IMR-90 (cell line): ENCODE measurements around the gene ACSL4. TPM values are rescaled to one million over a fixed set of nuclear protein-coding genes. Genes with fewer than 3 reads are reported as not detected.

Experiments
- ATAC-seq: fragments of 200-7000 bp; cut with Tn5 transposase; 2 replicates; pipeline ENCODE4 v1.9.1; 2020; ENCODE audit warnings: low read depth, mild to moderate bottlenecking, moderate library complexity
- BruUV-seq: library from RNA; stranded (reverse); fragments of 400-500 nt; replicated peaks from 2 replicates; lab custom pipeline; 2021; lab: Mats Ljungman, UMichigan
- CTCF ChIA-PET: fragments of 300-600 bp; formaldehyde crosslinking; extraction: SDS; loops from one replicate; lab custom pipeline; 2021; ENCODE audit warnings: antibody characterized with exemption; lab: Yijun Ruan, JAX
- POLR2A ChIA-PET: fragments of 300-600 bp; sonication (Branson Sonifier 250); formaldehyde crosslinking; loops from one replicate; lab custom pipeline; 2022; ENCODE audit warnings: antibody characterized with exemption; ENCODE audit not compliant: unreplicated experiment; lab: Charles Lee
- DNase-seq: peaks from one replicate; pipeline ENCODE4 v3.0.0; 2013
- H2AFZ ChIP-seq: replicated peaks from 2 replicates; pipeline ENCODE3; 2013; ENCODE audit warnings: low read length, mild to moderate bottlenecking; ENCODE audit not compliant: poor library complexity
- H2AK5ac ChIP-seq: 2 replicates; pipeline ENCODE4 v1.6.1; 2013; ENCODE audit warnings: low read depth, low read length, inconsistent platforms
- H2AK9ac ChIP-seq: replicated peaks from 2 replicates; pipeline ENCODE3; 2013; ENCODE audit warnings: mild to moderate bottlenecking, low read depth, low read length, moderate library complexity; ENCODE audit not compliant: poor library complexity
- H2BK120ac ChIP-seq: 2 replicates; pipeline ENCODE4 v1.6.1; 2013; ENCODE audit warnings: low read depth, low read length, inconsistent platforms
- H2BK15ac ChIP-seq: 3 replicates; pipeline ENCODE4 v1.6.1; 2013; ENCODE audit warnings: low read depth, low read length, inconsistent platforms
- H2BK20ac ChIP-seq: 2 replicates; pipeline ENCODE4 v1.6.1; 2013; ENCODE audit warnings: low read depth, mild to moderate bottlenecking, inconsistent platforms, low read length, moderate library complexity
- H2BK5ac ChIP-seq: 2 replicates; pipeline ENCODE4 v1.6.1; 2013; ENCODE audit warnings: mild to moderate bottlenecking, low read depth, low read length, inconsistent platforms; ENCODE audit not compliant: poor library complexity, severe bottlenecking
- H3K14ac ChIP-seq: replicated peaks from 2 replicates; pipeline ENCODE4 v1.6.1; 2013; ENCODE audit warnings: low read depth, low read length, inconsistent platforms
- H3K18ac ChIP-seq: 2 replicates; pipeline ENCODE4 v1.6.1; 2013; ENCODE audit warnings: low read depth, low read length, control low read depth
- H3K23ac ChIP-seq: 2 replicates; pipeline ENCODE4 v1.6.1; 2013; ENCODE audit warnings: low read depth, low read length, inconsistent platforms
- H3K27ac ChIP-seq: 2 replicates; pipeline ENCODE4 v1.5.1; 2013; ENCODE audit warnings: mild to moderate bottlenecking, control low read depth, low read length; ENCODE audit not compliant: insufficient read depth
- H3K27me3 ChIP-seq: 2 replicates; pipeline ENCODE4 v1.6.1; 2013; ENCODE audit warnings: low read length; ENCODE audit not compliant: control insufficient read depth, insufficient read depth
- H3K36me3 ChIP-seq: 2 replicates; pipeline ENCODE4 v1.6.1; 2013; ENCODE audit warnings: low read length, mixed read lengths; ENCODE audit not compliant: control insufficient read depth, insufficient read depth
- H3K4ac ChIP-seq: 2 replicates; pipeline ENCODE4 v1.6.1; 2013; ENCODE audit warnings: low read depth, low read length, inconsistent platforms
- H3K4me1 ChIP-seq: 2 replicates; pipeline ENCODE4 v1.6.1; 2013; ENCODE audit warnings: low read length, mixed read lengths; ENCODE audit not compliant: control insufficient read depth, insufficient read depth
- H3K4me2 ChIP-seq: 2 replicates; pipeline ENCODE4 v1.6.1; 2013; ENCODE audit warnings: low read depth, mild to moderate bottlenecking, control low read depth, low read length, moderate library complexity
- H3K4me3 ChIP-seq: 2 replicates; pipeline ENCODE4 v1.5.1; 2013; ENCODE audit warnings: low read depth, mild to moderate bottlenecking, control low read depth, low read length, moderate library complexity; ENCODE audit not compliant: insufficient read depth
- H3K56ac ChIP-seq: 2 replicates; pipeline ENCODE4 v1.6.1; 2013; ENCODE audit warnings: low read length, inconsistent platforms; ENCODE audit not compliant: insufficient read depth; ENCODE audit errors: extremely low read depth
- H3K79me1 ChIP-seq, 2 experiments: 2 replicates each; pipeline ENCODE4 v1.6.1; 2013; ENCODE audit warnings: low read length in 2 of 2, inconsistent platforms in 1 of 2, low read depth in 1 of 2
- H3K9ac ChIP-seq: 2 replicates; pipeline ENCODE4 v1.6.1; 2013; ENCODE audit warnings: low read depth, low read length, control low read depth
- H3K9me1 ChIP-seq: 2 replicates; pipeline ENCODE4 v1.6.1; 2013; ENCODE audit warnings: low read length, inconsistent platforms; ENCODE audit not compliant: insufficient read depth
- H3K9me3 ChIP-seq: 2 replicates; pipeline ENCODE4 v1.6.1; 2013; ENCODE audit warnings: low read length; ENCODE audit not compliant: control insufficient read depth, insufficient read depth
- H4K20me1 ChIP-seq: 2 replicates; pipeline ENCODE4 v1.6.1; 2013; ENCODE audit warnings: low read length, inconsistent platforms; ENCODE audit not compliant: insufficient read depth
- H4K5ac ChIP-seq: 2 replicates; pipeline ENCODE4 v1.6.1; 2013; ENCODE audit warnings: mild to moderate bottlenecking, low read depth, low read length, control low read depth
- H4K8ac ChIP-seq, 2 experiments: 2 replicates each; pipeline ENCODE4 v1.6.1; 2013; ENCODE audit warnings: low read depth in 2 of 2, low read length in 2 of 2, control low read depth in 1 of 2, inconsistent platforms in 1 of 2
- H4K91ac ChIP-seq: 2 replicates; pipeline ENCODE4 v1.6.1; 2013; ENCODE audit warnings: low read depth, low read length, inconsistent platforms; ENCODE audit not compliant: insufficient read depth
- BHLHE40 ChIP-seq: fragments of 150-350 bp; IDR thresholded peaks from 2 replicates; pipeline ENCODE4 v1.6.1; 2016; ENCODE audit warnings: mild to moderate bottlenecking, low read depth, low read length
- CHD1 ChIP-seq: IDR thresholded peaks from 2 replicates; pipeline ENCODE4 v1.6.1; 2012; ENCODE audit warnings: low read depth, low read length, improper control_type of control experiment
- FOS ChIP-seq: fragments of 150-350 bp; IDR thresholded peaks from 2 replicates; pipeline ENCODE4 v1.6.1; 2016; ENCODE audit warnings: low read depth, low read length
- MXI1 ChIP-seq: IDR thresholded peaks from 2 replicates; pipeline ENCODE4 v1.6.1; 2012; ENCODE audit warnings: low read depth, mild to moderate bottlenecking, low read length, moderate library complexity, borderline replicate concordance
- NFE2L2 ChIP-seq: fragments of 150-350 bp; IDR thresholded peaks from 2 replicates; pipeline ENCODE4 v1.6.1; 2016; ENCODE audit warnings: low read depth, mild to moderate bottlenecking, low read length
- POLR2A ChIP-seq: IDR thresholded peaks from 2 replicates; pipeline ENCODE4 v1.6.1; 2012; ENCODE audit warnings: mild to moderate bottlenecking, low read depth, low read length
- RCOR1 ChIP-seq: IDR thresholded peaks from 2 replicates; pipeline ENCODE4 v1.6.1; 2012; ENCODE audit warnings: mild to moderate bottlenecking, low read length, improper control_type of control experiment; ENCODE audit not compliant: insufficient replicate concordance
- SMC3 ChIP-seq: fragments of 150-350 bp; IDR thresholded peaks from 2 replicates; pipeline ENCODE4 v1.6.1; 2016; ENCODE audit warnings: low read depth, mild to moderate bottlenecking, antibody characterized with exemption, low read length, moderate library complexity
- WGBS, 2 experiments: methylation state at CpG; one replicate each; pipeline versions ENCODE4 v1.1.5 to v1.1.7; 2013; ENCODE audit warnings: missing lambda C conversion rate in 2 of 2; ENCODE audit not compliant: insufficient read length in 1 of 2; ENCODE audit errors: extremely low coverage in 2 of 2; 5-methylcytosine and 5-hydroxymethylcytosine counted together
- dilution Hi-C: fragments of 300-500 bp; cut with HindIII; formaldehyde crosslinking; loops from one replicate; pipeline ENCODE4 v1.14.3; 2018; ENCODE audit warnings: low sequenced_read_pairs; ENCODE audit not compliant: unreplicated experiment
- in situ Hi-C: fragments of 300-500 bp; cut with MboI; formaldehyde crosslinking; loops from 3 replicates; pipeline ENCODE4 v1.14.3; 2019; ENCODE audit warnings: low sequenced_read_pairs, inconsistent platforms, mixed read lengths
- intact Hi-C: fragments of 100-400 bp; cut with micrococcal nuclease; formaldehyde crosslinking; loops from 2 replicates; pipeline ENCODE4 v1.10.0; 2022
- polyA plus RNA-seq, 3 experiments: library from polyadenylated mRNA; depleted of rRNA; stranded (reverse); fragments of >200 nt; gene quantifications; 2 replicates each; pipeline ENCODE4 v1.2.3, GENCODE V29; 2012; ENCODE audit warnings: low replicate concordance in 1 of 3
- total RNA-seq: library from RNA; depleted of rRNA; stranded (reverse); fragments of >200 nt; gene quantifications from 2 replicates; pipeline ENCODE4 v1.2.3, GENCODE V29; 2012
- TF ChIP-seq, protein P1 (sequence below): fragments of 150-350 bp; IDR thresholded peaks from 2 replicates; pipeline ENCODE4 v1.6.1; 2016; ENCODE audit warnings: low read depth, mild to moderate bottlenecking, low read length, moderate library complexity, borderline replicate concordance
- TF ChIP-seq, protein P2 (sequence below): conservative IDR thresholded peaks from 2 replicates; pipeline ENCODE4 v1.5.1; 2012; ENCODE audit warnings: mild to moderate bottlenecking, low read depth, low read length, improper control_type of control experiment
- TF ChIP-seq, protein P3 (sequence below): fragments of 150-350 bp; IDR thresholded peaks from 2 replicates; pipeline ENCODE4 v1.6.1; 2017; ENCODE audit warnings: mild to moderate bottlenecking, antibody characterized with exemption, low read length, low read depth

Gene ACSL4
- total and polyA plus RNA-seq, 2 of the 4 experiments (the other 2 are of a cell fraction): 29.6 to 59.7 TPM

DNA sequence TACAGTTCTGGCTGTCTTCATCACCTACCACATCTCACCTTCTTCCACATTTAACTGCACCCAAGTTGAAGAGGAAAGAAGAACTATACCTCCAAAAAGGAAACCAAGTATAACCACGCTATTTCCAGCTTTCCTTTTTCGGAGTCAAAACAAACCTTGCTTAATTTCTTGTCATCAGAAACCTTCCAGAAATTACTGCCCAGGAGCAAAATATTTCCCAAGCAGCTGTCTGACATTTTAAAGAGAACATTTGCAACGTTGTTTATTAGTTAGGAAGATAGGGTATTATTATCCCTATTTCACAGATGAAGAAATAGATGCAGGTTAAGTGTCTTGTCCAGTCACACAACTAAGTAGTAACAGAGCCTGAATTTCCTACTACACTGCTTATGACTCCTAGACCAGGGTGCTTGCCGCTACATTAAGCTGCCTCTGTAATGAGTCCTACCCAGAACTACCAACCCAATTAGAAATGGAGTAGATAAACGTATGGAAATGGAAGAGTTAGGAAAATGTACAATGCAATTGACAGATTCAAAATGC is 2.2 kb upstream of the ACSL4 start:
- ChIA-PET CTCF (interaction anchor here (1.2 kb wide), 1 partner anchor 92 kb away, joined by 3 read pairs; no protein-coding TSS in a partner anchor), POLR2A (no interaction called here)
- DNase-seq (no peak), ATAC-seq (no peak)
- H3K9me1 ChIP-seq: no peaks in the 10 kb centered on the region
- H3K9me3 ChIP-seq: no peaks in the 10 kb centered on the region
- no CpG with 5 or more reads among the region's 5 CpGs for WGBS, 2 experiments
- no peak overlapping the region for H2AK9ac ChIP-seq
- no peak overlapping the region for H3K14ac ChIP-seq
- H3K56ac ChIP-seq: no peak overlapping the region
- BruUV-seq: no TSS peak
- H2AK5ac ChIP-seq: no peak overlapping the region
- H3K36me3 ChIP-seq: no peaks in the 10 kb centered on the region
- no peak overlapping the region for H3K4me2 ChIP-seq
- intact Hi-C loops (no loop called here), dilution Hi-C loops (no loop called here), in situ Hi-C loops (no loop called here)
- no peak overlapping the region for H3K4me3 ChIP-seq
- H2BK15ac ChIP-seq: no peak overlapping the region
- peaks cover 0 to 5% of the 10 kb centered on the region in 2 experiments; a peak in 1 of 4 replicates for H3K79me1 ChIP-seq
- H3K23ac ChIP-seq: no peak overlapping the region
- H2BK20ac ChIP-seq: no peak overlapping the region
- H3K4me1 ChIP-seq: no peaks in the 10 kb centered on the region
- no peak overlapping the region for H3K27ac ChIP-seq
- no peak overlapping the region for H2BK120ac ChIP-seq
- no peak overlapping the region for H4K91ac ChIP-seq
- no peaks in the 10 kb centered on the region for H3K27me3 ChIP-seq
- H4K8ac ChIP-seq: no peak overlapping the region
- H2AFZ ChIP-seq: no peak overlapping the region
- H4K5ac ChIP-seq: no peak overlapping the region
- H2BK5ac ChIP-seq: no peak overlapping the region
- H3K18ac ChIP-seq: no peak overlapping the region
- no peak for TF ChIP-seq NFE2L2
- no peak for TF ChIP-seq FOS
- TF ChIP-seq, protein P1, sequence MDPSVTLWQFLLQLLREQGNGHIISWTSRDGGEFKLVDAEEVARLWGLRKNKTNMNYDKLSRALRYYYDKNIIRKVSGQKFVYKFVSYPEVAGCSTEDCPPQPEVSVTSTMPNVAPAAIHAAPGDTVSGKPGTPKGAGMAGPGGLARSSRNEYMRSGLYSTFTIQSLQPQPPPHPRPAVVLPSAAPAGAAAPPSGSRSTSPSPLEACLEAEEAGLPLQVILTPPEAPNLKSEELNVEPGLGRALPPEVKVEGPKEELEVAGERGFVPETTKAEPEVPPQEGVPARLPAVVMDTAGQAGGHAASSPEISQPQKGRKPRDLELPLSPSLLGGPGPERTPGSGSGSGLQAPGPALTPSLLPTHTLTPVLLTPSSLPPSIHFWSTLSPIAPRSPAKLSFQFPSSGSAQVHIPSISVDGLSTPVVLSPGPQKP: no peak
- no peak for TF ChIP-seq POLR2A
- TF ChIP-seq, protein P2, sequence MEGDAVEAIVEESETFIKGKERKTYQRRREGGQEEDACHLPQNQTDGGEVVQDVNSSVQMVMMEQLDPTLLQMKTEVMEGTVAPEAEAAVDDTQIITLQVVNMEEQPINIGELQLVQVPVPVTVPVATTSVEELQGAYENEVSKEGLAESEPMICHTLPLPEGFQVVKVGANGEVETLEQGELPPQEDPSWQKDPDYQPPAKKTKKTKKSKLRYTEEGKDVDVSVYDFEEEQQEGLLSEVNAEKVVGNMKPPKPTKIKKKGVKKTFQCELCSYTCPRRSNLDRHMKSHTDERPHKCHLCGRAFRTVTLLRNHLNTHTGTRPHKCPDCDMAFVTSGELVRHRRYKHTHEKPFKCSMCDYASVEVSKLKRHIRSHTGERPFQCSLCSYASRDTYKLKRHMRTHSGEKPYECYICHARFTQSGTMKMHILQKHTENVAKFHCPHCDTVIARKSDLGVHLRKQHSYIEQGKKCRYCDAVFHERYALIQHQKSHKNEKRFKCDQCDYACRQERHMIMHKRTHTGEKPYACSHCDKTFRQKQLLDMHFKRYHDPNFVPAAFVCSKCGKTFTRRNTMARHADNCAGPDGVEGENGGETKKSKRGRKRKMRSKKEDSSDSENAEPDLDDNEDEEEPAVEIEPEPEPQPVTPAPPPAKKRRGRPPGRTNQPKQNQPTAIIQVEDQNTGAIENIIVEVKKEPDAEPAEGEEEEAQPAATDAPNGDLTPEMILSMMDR: no peak
- no peak for TF ChIP-seq BHLHE40
- TF ChIP-seq SMC3: no peak
- no peak for TF ChIP-seq MXI1
- TF ChIP-seq CHD1: no peak
- TF ChIP-seq, protein P3, sequence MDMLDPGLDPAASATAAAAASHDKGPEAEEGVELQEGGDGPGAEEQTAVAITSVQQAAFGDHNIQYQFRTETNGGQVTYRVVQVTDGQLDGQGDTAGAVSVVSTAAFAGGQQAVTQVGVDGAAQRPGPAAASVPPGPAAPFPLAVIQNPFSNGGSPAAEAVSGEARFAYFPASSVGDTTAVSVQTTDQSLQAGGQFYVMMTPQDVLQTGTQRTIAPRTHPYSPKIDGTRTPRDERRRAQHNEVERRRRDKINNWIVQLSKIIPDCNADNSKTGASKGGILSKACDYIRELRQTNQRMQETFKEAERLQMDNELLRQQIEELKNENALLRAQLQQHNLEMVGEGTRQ: no peak
- TF ChIP-seq RCOR1: no peak
- no peak overlapping the region for H3K4ac ChIP-seq
- H4K20me1 ChIP-seq: peaks cover 3% of the 10 kb centered on the region
- no peak overlapping the region for H3K9ac ChIP-seq
